HG03342 (cell line): ENCODE data around the gene ZNF14.
"Not testable (repeated sequence)": the region's sequence is repeated elsewhere in the genome, so short reads cannot be mapped to it uniquely, and the experiment has no call there.

Experiments
- ATAC-seq: cut with Tn5 transposase; IDR thresholded peaks from one replicate; pipeline ENCODE4 v1.9.1; 2021; ENCODE audit warnings: mild to moderate bottlenecking, moderate library complexity; ENCODE audit not compliant: unreplicated experiment

Gene ZNF14

GRCh38 chr19:19747357-19748220 lies 14.7 kb upstream of the ZNF14 start:
- ATAC-seq: no peak

GRCh38 chr19:19746286-19747213 lies 13.6 kb upstream of the ZNF14 start:
- no peak for ATAC-seq

- ATAC-seq: no peak
Measured at GRCh38 chr19:19745496-19746285, 12.8 kb upstream of the ZNF14 start.

- no peak for ATAC-seq
Measured at GRCh38 chr19:19744641-19745040, 11.7 kb upstream of the ZNF14 start.

GRCh38 chr19:19743921-19744320 lies 11.0 kb upstream of the ZNF14 start:
- ATAC-seq: not testable (repeated sequence)

- no peak for ATAC-seq
Measured at GRCh38 chr19:19743176-19743575, 10.3 kb upstream of the ZNF14 start.

- ATAC-seq: no peak
Measured at GRCh38 chr19:19742773-19743172, 9.9 kb upstream of the ZNF14 start.

- no peak for ATAC-seq
Measured at GRCh38 chr19:19741184-19741583, 8.3 kb upstream of the ZNF14 start.

GRCh38 chr19:19740755-19741154 lies 7.8 kb upstream of the ZNF14 start:
- no peak for ATAC-seq

- no peak for ATAC-seq
Measured at GRCh38 chr19:19738564-19738963, 5.7 kb upstream of the ZNF14 start.

GRCh38 chr19:19737559-19738332 lies 4.8 kb upstream of the ZNF14 start:
- ATAC-seq: no peak

GRCh38 chr19:19721896-19722295 lies 11.0 kb downstream of the ZNF14 start:
- ATAC-seq: no peak

- ATAC-seq: no peak
Measured at GRCh38 chr19:19719798-19720197, 13.1 kb downstream of the ZNF14 start.

GRCh38 chr19:19711934-19712828 lies 20.7 kb downstream of the ZNF14 start:
- no peak for ATAC-seq

- ATAC-seq: no peak
Measured at GRCh38 chr19:19711306-19711933, 21.5 kb downstream of the ZNF14 start.

- no peak for ATAC-seq
Measured at GRCh38 chr19:19710506-19710905, 22.4 kb downstream of the ZNF14 start.

GRCh38 chr19:19704836-19705235 lies 28.1 kb downstream of the ZNF14 start:
- ATAC-seq: no peak

- not testable (repeated sequence) for ATAC-seq
Measured at GRCh38 chr19:19700493-19700892, 32.4 kb downstream of the ZNF14 start.

GRCh38 chr19:19697589-19697988 lies 35.3 kb downstream of the ZNF14 start:
- ATAC-seq: no peak
